NCI-H82 (cell line): ENCODE measurements around the gene BEND6.
"Not testable (repeated sequence)": the region's sequence is repeated elsewhere in the genome, so short reads cannot be mapped to it uniquely, and the experiment has no call there.

ENCODE experiments used
- DNase-seq: peaks from one replicate; lab custom pipeline; 2025; lab: John Stamatoyannopoulos, UW

The BEND6 gene

DNA sequence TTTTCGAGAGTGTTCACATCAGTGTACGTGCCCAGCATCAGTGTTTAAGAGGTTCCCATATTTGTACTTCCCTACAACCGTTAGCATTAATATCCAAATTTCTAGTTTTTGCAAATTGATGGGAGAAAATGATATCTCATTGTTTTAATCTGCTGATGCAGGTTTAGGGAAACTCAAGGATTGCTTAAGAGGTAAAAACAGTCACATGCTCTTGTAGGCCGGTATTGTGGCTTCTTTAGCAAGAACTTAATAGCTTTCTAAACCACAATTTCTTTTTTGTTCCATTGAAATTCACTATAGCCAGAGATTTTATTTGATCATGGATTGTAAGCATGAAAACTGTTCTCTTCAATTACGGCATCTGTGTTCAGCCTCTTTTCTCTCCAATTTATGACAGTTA lies 29.5 kb downstream of the BEND6 start:
- no peak for DNase-seq

DNA sequence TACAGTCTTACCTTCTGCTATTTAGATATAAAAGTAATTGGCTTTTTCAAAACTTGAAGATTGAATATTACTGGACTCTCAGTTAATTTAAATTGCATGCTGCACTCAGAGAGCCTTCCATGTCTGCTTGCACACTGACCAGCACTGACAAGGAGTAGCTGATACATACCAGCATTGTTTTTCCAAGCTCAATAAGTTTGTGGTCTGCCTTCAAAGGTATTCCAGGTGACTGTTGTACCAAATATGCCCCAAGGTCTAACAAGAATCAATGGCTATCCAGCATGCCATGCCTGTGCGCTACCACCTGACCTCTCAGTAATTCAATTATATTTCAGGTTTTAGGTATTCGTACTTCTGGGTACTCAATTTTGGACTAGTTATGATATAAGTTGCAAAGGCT lies 30.0 kb downstream of the BEND6 start:
- DNase-seq: no peak

DNA sequence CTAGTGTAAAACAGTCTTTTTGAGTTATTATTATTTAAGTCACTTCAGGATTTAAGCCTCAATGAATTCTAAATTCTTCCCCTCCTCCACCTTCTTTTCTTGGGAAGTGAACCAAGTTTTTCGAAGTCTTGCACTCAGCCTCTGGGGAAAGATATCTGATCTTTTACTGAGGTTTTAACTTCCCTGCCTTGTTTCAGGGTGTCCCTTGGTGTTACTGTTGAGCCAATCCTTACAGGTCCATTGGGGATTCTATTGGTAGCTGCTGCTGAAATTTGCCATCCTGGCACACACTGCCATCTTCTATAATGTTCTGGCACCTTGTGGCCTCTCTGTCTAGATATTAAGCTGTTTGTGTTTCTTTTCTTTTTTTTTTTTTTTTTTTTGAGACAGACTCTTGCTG lies 31.7 kb downstream of the BEND6 start:
- no peak for DNase-seq

DNA sequence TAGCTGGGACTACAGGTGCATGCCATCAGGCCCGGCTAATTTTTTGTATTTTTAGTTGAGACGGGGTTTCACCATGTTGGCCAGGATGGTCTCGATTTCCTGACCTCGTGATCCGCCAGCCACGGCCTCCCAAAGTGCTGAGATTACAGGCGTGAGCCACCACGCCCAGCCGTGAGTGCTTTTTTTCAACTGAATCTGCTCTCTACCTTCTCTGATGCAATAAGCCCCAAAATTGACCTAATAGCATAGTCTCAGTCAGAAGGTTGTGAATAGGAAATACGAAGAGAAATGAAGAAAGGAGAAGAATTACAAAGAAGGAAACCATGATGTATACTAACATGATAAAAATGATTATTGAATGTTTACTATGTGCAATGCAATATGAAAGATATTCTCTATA lies 33.2 kb downstream of the BEND6 start:
- no peak for DNase-seq

DNA sequence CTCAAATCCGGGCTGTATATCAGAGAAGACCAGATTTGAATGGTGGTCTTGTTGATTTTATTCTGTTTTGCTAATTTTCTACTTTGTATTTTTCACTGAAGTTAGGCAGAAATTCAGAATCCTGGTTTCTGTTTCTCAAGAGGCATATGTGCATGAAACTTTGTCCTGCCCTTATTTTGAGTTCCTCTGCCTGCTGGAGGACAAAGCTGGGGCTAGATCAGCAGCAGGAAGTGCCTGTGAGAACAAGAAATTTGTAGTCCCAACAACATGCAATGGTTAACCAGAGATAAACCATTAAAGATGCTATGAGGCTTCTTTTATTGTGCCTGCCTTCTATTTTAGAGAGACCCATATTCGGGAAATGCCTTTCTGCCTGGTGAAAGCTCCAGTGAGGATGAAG lies 37.1 kb downstream of the BEND6 start:
- no peak for DNase-seq

DNA sequence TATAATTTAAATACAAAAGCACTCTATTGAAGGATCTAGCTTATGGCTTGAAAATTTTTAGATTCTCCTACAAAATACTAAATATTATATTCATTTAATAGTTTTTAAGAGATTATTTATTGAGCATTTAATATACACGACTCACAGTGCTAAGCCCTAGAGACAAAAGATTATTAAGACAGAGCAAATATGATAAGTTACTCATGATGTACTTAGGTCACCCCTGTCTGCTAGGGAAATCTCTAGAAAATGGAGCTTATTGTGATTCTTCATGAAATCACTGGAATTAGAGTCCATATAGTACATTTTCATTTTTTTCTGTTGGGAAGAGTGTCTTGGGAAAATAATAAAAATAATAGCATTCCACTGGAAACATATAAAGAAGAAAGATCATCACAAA lies 37.8 kb downstream of the BEND6 start:
- DNase-seq: no peak

DNA sequence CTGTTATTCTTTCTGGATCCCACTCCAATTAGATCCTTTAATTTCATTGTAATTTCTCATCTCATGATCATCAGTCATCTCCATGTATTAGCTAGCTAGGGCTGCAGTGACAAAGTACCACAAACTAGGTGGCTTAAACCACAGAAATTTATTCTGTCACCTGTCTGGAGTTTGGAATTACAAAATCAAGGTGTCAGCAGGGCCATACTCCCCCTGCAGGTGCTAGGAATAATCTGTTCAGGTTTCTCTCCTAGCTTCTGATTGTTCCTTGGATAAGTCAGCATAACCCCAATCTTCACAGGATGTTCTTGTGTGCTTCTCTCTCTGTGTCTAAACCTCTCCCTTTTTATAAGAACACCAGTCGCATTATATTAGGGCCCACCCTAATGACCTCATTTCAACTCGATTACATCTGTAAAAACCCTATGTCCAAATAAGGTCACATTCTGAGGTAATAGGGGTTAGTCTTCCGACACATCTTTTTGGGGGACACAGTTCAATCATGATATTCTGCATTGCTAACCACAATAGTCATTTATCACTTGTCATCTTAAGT lies 40.5 kb downstream of the BEND6 start:
- peak; percentile 13 for DNase-seq

DNA sequence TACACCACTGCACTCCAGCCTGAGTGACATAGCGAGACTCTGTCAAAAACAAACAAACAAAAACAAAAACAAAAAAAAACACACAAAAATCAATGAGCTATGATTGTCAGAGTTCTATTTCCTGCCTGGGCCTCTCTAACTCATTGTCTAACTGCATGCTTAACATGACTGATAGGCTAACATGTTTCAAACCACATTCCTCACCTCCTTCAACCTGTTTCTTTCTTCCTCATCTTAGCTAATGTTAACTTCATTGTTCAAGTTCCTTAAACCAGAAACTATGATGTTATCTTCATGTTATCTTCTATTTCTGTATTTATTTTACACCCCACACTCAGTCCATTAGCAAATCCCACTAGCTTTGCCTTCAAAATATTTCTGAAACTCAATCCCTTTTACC lies 41.5 kb downstream of the BEND6 start:
- DNase-seq: no peak

DNA sequence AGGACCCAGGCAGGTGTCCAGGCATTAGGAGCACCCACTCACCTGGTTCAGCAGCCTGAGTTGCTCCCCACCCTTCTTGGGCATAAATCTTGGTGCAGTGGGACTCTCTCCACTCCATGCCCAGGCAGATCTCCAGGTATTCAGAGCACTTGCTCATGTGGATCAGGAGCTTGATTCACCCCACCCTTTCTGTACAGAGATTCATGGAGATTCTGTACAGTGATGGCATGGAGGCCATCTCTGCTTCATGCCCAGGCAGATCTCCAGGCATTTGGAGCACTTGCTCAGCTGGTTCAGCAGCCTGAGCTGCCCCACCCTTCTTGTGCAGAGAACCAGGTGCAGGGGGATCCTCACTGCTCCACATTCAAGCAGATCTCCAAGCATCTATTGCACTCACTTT lies 44.1 kb downstream of the BEND6 start:
- no peak for DNase-seq

DNA sequence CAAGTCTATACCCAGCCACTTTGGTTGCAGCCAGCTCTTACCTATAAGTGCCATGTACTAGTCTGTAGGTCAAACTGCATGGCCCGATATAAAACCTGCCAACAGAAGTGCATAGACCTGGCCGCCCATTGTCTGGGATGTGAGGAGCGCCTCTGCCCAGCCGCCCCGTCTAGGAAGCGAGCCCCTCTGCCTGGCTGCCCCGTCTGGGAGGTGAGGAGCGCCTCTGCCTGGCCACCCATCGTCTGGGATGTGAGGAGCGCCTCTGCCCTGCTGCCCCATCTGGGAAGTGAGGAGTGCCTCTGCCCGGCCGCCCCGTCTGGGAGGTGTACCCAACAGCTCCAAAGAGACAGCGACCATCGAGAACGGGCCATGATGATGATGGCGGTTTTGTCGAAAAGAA lies 44.8 kb downstream of the BEND6 start:
- DNase-seq: not testable (repeated sequence)

DNA sequence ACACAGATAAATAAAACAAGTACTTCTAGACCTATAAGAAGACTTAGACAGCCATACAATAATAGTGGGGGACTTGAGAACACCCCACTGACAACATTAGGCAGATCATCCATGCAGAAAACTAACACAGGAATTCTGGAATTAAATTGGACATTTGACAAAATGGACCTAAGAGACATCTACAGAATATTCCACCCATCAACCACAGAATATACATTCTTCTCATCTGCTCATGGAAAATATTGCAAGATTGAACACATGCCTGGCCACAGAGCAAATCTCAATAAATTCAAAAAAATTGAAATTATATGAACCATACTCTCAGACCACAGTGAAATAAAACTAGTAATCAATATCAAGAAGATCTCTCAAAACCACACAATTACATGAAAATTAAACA lies 47.3 kb downstream of the BEND6 start:
- no peak for DNase-seq

DNA sequence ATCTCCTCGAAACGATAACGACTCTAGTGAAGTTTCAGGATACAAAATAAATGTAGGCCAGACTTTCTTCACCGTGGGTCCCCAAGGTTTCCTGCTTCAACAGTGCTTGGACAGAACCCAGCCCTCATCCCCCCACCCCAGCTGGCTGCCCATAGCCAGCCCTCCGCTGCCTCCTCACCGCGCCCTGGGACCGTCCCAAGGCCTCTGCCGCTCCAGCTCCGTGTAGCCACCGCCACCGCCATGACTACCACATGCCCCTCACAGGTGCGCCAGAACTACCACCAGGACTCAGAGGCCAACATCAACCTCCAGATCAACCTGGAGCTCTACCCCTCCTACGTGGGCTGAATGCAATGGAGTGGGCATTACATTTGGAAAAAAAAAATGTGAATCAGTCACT lies 49.4 kb downstream of the BEND6 start:
- DNase-seq: no peak

DNA sequence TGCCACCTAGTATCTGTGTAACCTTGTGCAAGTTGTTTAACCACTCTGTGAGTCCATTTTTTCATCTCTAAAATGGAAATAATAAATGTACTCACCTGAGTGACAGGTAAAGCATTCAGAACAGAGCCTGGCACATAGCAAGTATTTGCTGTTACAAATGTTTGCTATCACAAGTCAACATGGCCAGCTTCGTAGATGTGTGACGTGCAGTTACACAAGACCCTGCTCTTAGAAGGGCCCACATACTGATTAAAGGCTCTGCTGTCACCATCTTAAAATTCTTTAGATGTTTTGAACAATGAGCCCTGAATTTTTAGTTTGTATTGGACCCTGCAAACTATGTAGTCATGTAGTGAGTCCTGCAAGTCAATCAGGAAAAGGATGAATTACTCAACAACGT lies 51.2 kb downstream of the BEND6 start:
- no peak for DNase-seq

DNA sequence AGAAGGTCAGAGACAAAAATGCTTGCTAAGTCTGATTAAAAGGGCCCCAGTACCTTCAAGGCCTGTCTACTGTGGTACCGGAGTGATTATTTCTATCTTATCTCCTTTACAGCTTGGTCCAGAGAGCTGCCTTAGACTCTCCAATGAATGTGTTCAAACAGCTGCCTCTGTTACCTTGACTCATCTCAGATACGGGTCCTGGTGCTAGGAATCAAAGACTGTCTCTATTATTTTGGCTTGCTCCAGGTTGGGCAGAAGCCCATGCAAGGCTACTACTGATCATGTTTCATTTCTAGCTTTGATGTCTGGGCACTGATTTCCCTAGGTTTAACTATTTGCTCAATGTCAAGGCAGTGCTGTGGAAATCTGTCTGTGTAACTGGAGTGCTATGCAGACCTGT lies 53.2 kb downstream of the BEND6 start:
- not testable (repeated sequence) for DNase-seq

DNA sequence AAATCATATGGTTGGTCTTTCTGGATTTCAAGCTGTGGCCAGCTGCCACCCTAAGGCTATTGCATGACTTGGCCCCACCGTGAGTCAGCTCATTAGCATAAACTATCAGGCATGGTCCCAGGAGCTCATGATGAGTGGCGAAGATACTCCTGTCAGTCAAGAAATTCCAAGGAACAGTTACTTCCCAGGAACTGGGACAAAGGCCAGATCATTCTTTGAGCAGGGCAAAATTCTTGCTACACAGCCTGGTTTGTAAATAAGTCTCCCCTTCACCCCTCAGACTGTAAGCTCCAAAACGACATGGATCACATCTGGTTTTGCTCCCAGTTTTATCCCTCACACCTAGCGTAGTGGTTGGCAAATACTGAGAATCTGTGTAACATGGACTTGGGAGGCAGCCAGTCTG lies 58.6 kb downstream of the BEND6 start:
- DNase-seq: peak; percentile 19

DNA sequence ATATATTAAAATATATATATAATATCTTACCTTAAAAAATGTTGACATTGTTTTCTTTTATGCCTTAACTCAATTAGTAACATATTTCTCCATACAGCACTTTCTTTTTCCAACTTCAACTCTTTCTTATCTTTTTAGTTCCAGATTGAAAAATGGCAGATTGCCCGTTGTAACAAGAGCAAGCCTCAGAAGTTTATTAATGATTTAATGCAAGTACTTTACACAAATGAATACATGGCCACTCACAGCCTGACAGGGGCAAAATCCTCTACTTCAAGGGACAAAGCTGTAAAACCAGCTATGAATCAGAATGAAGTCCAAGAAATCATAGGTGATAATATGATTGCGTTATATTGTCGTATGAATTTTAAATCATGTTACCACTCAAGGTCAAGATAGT lies 62.2 kb downstream of the BEND6 start:
- DNase-seq: peak; percentile 14

DNA sequence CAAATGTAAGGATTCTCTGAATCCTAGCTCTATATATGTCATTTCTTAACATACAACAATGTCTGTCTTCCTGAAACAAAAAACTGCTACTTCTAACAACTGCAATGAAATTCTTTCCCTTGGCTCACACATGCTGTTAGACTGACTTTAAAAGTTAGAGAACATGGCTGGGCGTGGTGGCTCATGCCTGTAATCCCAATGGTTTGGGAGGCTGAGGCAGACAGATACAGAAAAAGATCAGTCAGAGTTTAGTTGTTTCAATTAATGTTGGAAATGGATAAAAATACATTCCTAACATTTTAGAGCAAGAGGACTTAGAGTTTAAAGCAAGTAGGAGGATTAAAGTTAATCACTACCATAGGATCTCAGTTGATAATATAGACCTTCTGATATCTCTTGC lies 62.9 kb downstream of the BEND6 start:
- DNase-seq: no peak

DNA sequence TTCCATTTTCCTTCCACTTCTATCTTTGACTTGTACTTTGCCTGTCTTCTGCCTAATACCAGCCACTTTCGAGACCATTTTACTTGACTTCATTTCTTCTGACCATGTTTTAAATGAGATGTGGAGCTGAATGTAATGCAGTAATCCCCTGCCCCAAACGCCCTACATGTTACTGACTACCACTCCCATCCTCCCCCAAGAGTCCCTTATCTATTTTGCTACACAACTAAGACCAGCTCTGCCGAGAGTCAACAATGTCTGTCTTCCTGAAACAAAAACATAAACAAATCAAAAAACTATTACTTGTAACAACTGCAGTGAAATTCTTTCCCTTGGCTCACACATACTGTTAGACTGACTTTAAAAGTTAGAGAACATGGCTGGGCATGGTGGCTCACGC lies 64.5 kb downstream of the BEND6 start:
- DNase-seq: no peak

DNA sequence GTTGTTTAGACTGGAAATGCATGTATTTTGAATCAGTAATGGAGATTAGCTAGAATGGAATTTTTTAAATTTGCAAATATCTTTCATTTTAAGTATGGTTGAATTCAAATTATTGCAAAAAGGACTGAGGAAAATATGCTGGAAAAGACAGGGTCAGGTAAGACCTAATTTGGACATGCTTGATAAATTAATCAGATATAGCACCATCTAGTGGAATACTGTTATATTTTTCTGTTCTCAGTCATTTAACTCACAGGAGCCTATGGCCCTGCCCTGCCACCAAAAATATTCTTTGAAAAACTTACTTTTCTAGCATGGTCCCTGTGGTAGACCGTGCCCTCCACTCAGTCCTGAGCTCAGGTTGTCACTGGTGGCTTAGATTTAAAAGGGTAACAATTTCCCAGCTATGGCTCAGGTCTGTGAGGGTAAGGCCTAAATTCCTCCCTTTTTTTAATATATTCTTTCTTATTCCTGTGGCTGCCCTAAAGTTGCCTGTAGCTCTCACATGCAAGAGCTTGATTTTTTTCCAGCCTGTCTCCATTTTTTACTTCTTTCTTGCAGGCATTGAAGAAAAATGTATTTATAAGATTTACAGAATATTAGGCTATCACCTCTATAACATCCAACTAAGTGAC lies 66.3 kb downstream of the BEND6 start:
- peak; percentile 70 for DNase-seq

DNA sequence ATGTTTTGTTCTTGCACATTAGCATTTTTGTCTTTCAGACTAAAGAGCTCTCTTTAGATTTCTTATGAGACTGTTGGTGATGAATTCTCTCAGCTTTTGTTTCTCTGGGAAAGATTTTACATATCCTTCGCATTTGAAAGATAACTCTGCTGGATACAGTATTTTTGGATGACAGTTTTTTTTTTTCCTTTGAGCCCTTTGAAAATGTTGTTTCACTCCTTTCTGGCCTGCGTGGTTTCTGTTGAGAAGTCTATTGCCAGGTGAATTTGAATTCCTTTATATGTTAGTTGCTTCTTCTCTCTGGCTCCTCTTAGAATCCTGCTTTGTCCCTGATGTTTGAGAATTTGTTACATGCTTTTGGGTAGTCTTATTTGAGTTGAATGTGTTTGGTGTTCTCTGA lies 69.4 kb downstream of the BEND6 start:
- DNase-seq: no peak

DNA sequence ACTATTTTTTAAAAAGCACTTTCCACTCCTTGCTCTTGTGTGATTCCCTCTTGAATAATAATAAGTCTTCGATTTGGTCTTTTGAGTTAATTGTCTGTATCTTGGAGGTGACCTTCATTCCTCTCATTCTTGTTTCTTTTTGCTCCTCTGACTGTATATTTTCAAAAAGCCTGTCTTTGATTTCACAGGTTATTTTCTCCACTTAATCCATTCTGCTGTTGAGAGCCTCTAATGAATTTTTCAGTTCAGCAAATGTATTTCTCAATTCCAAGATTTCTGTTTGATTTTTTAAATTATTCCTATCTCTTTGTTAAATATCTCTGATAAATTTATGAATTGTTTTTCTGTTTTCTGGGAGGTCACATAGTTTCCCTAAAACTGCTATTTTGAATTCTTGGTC lies 69.9 kb downstream of the BEND6 start:
- no peak for DNase-seq

DNA sequence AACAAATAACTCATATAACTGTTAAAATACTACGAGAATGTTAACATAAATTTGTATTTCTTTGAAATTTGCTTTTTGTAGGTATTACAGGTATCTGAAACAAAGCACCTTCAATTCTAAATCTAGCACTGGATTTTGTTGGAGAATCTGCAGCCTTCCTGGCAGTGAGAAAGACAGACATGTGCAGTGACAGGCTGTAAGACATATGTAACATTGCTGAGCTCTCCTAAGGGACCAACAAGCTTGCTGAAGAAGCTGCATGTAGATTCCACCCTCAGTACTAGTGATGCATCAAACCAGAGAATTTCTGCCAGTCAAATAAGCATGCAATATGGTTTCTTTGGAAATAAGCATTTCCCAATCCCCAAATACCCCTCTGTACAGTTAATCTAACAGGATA lies 71.1 kb downstream of the BEND6 start:
- no peak for DNase-seq

DNA sequence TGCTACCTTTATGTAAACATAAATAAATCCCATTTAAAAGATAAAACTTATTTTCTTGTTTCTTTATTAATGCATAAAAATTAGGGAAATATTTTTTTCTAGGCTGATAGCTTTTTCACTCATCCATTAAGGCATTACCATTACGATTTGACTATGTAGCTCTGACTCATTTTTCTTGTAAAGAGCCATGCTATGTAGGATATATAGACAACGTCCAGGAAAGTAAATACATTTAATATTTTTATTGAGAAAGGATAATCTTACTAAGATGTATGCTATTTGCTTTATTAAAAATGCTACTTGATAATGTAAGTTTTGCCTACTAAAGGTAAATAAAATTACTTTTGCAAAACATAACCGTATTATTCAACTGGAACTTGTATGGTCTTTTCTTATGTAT lies 72.4 kb downstream of the BEND6 start:
- DNase-seq: no peak

DNA sequence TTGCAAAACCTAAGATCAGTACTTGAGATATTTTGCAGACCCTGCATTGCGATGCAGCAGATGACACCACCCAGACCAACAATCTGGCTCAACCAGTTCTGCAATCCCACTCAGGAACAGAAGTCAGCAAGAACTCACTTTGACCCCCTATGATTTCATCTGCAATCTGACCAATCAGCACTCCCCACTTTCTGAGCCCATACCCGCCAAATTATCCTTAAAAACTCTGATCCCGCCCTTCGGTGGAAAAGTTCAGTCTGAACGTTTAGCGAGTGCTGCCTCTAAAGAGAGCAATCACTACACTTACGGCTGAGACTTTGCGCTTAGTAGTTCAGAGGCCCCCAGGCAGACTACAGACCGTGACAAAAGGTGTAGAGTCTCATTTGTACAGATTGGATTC lies 74.3 kb downstream of the BEND6 start:
- no peak for DNase-seq

DNA sequence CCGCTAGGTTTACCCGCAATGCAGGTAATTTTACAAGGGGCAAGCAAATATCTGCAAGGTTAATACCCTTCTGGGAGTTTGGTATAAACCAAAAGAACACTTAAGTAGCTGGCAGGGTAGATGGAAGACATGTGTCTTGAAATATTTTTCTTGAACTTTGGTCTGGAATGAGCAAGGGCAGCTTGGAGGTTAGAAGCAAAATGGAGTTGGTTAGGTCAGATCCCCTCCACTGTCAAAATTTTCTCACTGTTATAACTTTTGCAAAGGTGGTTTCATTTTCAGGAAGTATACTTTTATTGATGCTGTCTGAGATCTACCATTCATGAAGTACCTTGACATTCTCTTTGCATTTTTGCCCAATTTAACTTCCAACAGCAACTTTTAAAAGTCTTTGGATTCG lies 78.3 kb downstream of the BEND6 start:
- DNase-seq: no peak
